Measurements from ENCODE around the gene NCS1. TPM values are rescaled to one million over a fixed set of nuclear protein-coding genes. Genes with fewer than 3 reads are reported as not detected.

Gene NCS1
- total RNA-seq (37.5 and 52.0 TPM in 2 replicates), polyA plus RNA-seq (44.9 and 89.4 TPM in 2 replicates), polyA minus RNA-seq (ENCODE audit: low replicate concordance) (57.6 and 107 TPM in 2 replicates)
- polyA plus RNA-seq (2012), result 37.5 and 69.5 TPM in 2 replicates

GRCh38 chr9:130172161-130172857, at the start of gene NCS1:
Gene NCS1 (plus strand): TSS chr9:130172404. CDS start chr9:130172664, 260 bp downstream.
- TF ChIP-seq CTCF (conservative IDR thresholded peaks at IDR 0.05 in 1 of 2, IDR thresholded peaks at IDR 0.05 in 1 of 2; ENCODE audit: low read depth in 1 of 2, low read length in 2 of 2), result no peak
- TF ChIP-seq EZH2 (IDR thresholded peaks at IDR 0.05; ENCODE audit: low read length, missing control alignments), result no peak
- Histone ChIP-seq H3K27me3 (ENCODE audit: control insufficient read depth, insufficient read depth, low read length) (no peaks in the 10 kb centered on the region), H3K4me1 (ENCODE audit: control insufficient read depth, extremely low read depth, insufficient read depth, low read length) (no peaks in the 10 kb centered on the region), H4K20me1 (ENCODE audit: control insufficient read depth, extremely low read depth, insufficient read depth, low read length) (no peaks in the 10 kb centered on the region), H3K4me2 (ENCODE audit: extremely low read depth, insufficient read depth, low read length) (peak within 1 kb of the TSS; percentile 97), H3K79me2 (ENCODE audit: control insufficient read depth, insufficient read depth, low read length) (peaks cover 40% of the 10 kb centered on the region), H2AFZ (ENCODE audit: low read length) (peak within 1 kb of the TSS; percentile 54), H3K9ac (ENCODE audit: insufficient read depth, low read length) (peak within 1 kb of the TSS; percentile 75), H3K9me3 (ENCODE audit: control insufficient read depth, insufficient read depth, low read depth, low read length) (no peaks in the 10 kb centered on the region), H3K27ac (ENCODE audit: insufficient read depth, low read length) (peak within 1 kb of the TSS; percentile 33), H3K36me3 (ENCODE audit: control insufficient read depth, insufficient read depth, low read length) (peaks cover 1% of the 10 kb centered on the region), H3K4me3 (replicated peaks in 1 of 4; ENCODE audit: control extremely low read depth in 1 of 4, insufficient read depth in 1 of 4, low read depth in 3 of 4, low read length in 4 of 4) (peak within 1 kb of the TSS; percentile 54 to 85 (median 71))
- DNase-seq (ENCODE audit: low read depth in 2 of 2), result peak; percentile 64 to 71

DNA sequence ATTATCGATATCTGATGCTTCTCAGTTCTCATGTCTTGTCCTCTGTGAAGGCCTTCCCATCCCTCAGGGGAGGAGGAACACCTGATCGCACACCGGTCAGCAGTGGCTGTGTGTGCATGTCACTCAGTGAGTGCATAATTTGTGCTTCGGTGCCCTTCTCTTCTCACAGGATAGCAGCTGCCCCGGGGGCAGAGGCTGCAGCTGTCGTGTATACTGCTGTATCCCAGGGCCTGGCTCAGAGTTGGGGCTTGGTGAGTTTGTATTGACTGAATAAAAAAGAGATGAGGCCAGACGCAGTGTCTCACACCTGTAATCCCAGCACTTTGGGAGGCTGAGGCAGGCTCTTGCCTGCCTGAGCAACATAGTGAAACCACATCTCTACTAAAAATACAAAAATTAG, 49.7 kb upstream of the NCS1 start:
- peaks cover 4% of the 10 kb centered on the region for H3K36me3 ChIP-seq (ENCODE audit: control insufficient read depth, insufficient read depth, low read length)
- peaks cover 14% of the 10 kb centered on the region for H3K4me1 ChIP-seq (ENCODE audit: control insufficient read depth, extremely low read depth, insufficient read depth, low read length)
- no peak for DNase-seq (ENCODE audit: low read depth in 2 of 2)
- H3K79me2 ChIP-seq (ENCODE audit: control insufficient read depth, insufficient read depth, low read length), result no peaks in the 10 kb centered on the region
- H3K9ac ChIP-seq (ENCODE audit: insufficient read depth, low read length), result no peak overlapping the region
- no peaks in the 10 kb centered on the region for H3K27me3 ChIP-seq (ENCODE audit: control insufficient read depth, insufficient read depth, low read length)
- TF ChIP-seq CTCF (conservative IDR thresholded peaks at IDR 0.05 in 1 of 2, IDR thresholded peaks at IDR 0.05 in 1 of 2; ENCODE audit: low read depth in 1 of 2, low read length in 2 of 2) (no peak), EZH2 (IDR thresholded peaks at IDR 0.05; ENCODE audit: low read length, missing control alignments) (no peak)
- H3K9me3 ChIP-seq (ENCODE audit: control insufficient read depth, insufficient read depth, low read depth, low read length), result no peaks in the 10 kb centered on the region
- no peak overlapping the region for H3K4me3 ChIP-seq (replicated peaks in 1 of 4; ENCODE audit: control extremely low read depth in 1 of 4, insufficient read depth in 1 of 4, low read depth in 3 of 4, low read length in 4 of 4)
- no peak overlapping the region for H3K27ac ChIP-seq (ENCODE audit: insufficient read depth, low read length)
- no peak overlapping the region for H2AFZ ChIP-seq (ENCODE audit: low read length)
- H4K20me1 ChIP-seq (ENCODE audit: control insufficient read depth, extremely low read depth, insufficient read depth, low read length), result no peaks in the 10 kb centered on the region
- H3K4me2 ChIP-seq (ENCODE audit: extremely low read depth, insufficient read depth, low read length), result no peak overlapping the region

DNA sequence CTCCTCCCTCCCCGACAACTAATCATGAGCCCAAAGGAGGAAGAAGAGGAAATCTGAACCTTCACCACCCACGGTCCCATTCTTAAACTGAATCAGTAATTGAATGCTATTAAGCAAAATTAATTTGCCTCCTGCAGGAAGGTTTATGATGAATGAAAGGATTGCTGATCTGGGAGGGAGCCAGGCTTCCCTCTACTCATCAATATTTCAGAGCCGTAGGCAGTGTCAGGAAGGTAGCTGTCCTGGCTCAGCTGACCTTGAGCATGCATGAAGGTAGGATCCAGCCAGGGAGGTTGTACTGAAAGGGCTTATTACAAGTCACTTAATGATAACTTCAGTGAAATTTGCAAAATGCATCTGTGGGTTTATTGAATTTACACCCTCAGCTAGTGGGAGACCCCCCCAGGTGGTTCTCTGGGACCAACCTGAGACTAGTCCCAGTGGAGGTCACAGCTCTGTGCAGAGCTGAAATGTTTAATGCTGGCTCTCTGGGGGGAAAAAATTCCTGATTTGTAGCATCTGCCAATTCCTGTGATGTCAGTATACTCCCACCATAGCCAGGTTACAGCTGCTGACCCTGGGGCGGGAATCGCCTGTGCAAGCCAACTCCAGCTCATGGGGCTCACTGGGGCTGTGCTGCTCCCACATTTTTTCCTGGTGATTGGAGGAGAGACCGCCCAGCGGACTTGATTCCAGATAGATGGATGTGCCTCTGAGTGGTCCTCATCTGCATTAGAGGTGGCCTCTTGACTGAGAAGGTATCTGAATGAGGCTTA, 47.9 kb upstream of the NCS1 start:
- H3K79me2 ChIP-seq (ENCODE audit: control insufficient read depth, insufficient read depth, low read length), result no peaks in the 10 kb centered on the region
- no peak for TF ChIP-seq CTCF (conservative IDR thresholded peaks at IDR 0.05 in 1 of 2, IDR thresholded peaks at IDR 0.05 in 1 of 2; ENCODE audit: low read depth in 1 of 2, low read length in 2 of 2)
- no peak for TF ChIP-seq EZH2 (IDR thresholded peaks at IDR 0.05; ENCODE audit: low read length, missing control alignments)
- H3K36me3 ChIP-seq (ENCODE audit: control insufficient read depth, insufficient read depth, low read length), result peaks cover 3% of the 10 kb centered on the region
- H2AFZ ChIP-seq (ENCODE audit: low read length), result no peak overlapping the region
- H4K20me1 ChIP-seq (ENCODE audit: control insufficient read depth, extremely low read depth, insufficient read depth, low read length), result no peaks in the 10 kb centered on the region
- no peaks in the 10 kb centered on the region for H3K9me3 ChIP-seq (ENCODE audit: control insufficient read depth, insufficient read depth, low read depth, low read length)
- H3K4me1 ChIP-seq (ENCODE audit: control insufficient read depth, extremely low read depth, insufficient read depth, low read length), result peaks cover 11% of the 10 kb centered on the region
- peak in 1 of 2 donors; percentile 30 for DNase-seq (ENCODE audit: low read depth in 2 of 2)
- H3K4me2 ChIP-seq (ENCODE audit: extremely low read depth, insufficient read depth, low read length), result no peak overlapping the region
- no peak overlapping the region for H3K4me3 ChIP-seq (replicated peaks in 1 of 4; ENCODE audit: control extremely low read depth in 1 of 4, insufficient read depth in 1 of 4, low read depth in 3 of 4, low read length in 4 of 4)
- H3K27me3 ChIP-seq (ENCODE audit: control insufficient read depth, insufficient read depth, low read length), result no peaks in the 10 kb centered on the region
- H3K27ac ChIP-seq (ENCODE audit: insufficient read depth, low read length), result no peak overlapping the region
- H3K9ac ChIP-seq (ENCODE audit: insufficient read depth, low read length), result no peak overlapping the region

Data from fibroblast of lung (primary cell).